GM21381 (cell line): ENCODE results near the gene YOD1.

Source experiments
- ATAC-seq: cut with Tn5 transposase; IDR thresholded peaks from one replicate; pipeline ENCODE4 v1.9.1; 2021; ENCODE audit warnings: mild to moderate bottlenecking, moderate library complexity; ENCODE audit not compliant: unreplicated experiment

The YOD1 gene

DNA sequence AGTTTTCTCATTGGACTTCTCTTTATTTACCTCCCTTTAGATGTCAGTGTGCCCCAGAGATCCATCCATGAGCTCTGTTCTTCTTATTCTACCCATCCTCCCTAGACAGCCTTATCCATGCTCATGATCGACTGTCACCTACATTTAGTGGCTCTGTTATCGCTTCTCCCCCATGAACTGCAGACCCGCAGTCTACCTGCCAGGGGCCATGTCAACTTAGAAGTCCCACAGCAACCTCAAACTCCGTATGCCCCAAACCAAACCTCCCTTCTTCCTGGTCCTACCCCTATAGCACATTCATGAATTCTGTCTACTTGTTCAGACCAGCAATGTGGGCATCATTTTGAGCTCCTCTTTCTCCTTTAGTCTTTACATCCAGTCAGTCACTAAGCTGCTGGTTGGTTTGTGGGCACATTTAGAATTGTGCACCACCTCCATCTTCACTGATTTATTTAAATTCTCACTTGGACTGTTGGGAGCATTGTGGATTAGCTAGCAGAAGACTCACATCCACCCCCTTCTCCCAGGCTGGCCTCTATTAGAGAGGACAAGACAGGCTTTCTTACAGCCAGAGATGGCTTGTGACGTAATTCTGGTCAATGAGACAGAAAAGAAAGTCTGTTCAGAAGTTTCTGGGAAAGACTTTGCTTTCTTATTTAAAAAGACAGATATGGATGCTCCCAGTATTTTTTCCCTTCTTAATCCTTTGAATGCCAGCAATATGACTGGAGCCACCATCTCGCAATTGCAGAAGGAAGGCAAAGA is 37.5 kb downstream of the YOD1 start:
- no peak for ATAC-seq

DNA sequence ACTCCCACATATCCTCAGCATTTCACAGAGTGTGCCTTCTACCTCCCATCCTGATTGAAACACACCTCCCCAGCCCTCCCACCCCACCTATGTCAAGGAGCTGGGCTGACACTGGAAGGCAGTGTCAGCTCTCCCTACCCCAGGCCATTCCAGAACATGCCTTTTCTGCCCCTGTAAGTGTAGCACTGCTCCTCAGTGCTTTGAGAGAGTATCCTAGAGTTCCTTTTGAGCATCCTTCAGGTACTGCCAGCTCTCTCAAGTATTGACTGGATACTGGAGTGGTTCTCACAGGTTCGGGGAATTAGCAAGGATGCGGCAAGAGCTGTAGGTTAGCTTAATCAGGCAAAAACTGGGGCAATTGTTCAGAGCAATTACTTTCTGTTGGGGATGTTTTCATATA is 40.3 kb downstream of the YOD1 start:
- ATAC-seq: no peak

DNA sequence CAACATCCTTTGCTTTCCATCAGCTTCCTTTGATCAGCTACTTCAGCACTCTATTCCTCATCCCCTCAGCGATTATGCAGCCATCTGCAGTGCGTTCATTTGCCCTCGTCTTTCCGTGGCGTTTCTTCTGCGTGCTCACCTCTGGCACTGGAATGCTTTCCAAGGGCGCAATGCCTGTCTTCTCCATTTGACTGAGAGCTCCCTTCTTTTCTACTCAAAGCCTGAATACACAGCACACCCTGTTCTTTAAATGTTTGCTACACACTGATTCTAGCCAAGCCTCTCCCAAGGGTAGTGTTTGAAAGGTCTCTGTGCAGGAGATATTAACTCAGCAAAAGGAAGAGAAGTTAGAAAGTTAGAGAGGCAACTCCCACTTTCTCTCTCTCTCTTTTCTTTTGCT is 41.1 kb downstream of the YOD1 start:
- no peak for ATAC-seq

DNA sequence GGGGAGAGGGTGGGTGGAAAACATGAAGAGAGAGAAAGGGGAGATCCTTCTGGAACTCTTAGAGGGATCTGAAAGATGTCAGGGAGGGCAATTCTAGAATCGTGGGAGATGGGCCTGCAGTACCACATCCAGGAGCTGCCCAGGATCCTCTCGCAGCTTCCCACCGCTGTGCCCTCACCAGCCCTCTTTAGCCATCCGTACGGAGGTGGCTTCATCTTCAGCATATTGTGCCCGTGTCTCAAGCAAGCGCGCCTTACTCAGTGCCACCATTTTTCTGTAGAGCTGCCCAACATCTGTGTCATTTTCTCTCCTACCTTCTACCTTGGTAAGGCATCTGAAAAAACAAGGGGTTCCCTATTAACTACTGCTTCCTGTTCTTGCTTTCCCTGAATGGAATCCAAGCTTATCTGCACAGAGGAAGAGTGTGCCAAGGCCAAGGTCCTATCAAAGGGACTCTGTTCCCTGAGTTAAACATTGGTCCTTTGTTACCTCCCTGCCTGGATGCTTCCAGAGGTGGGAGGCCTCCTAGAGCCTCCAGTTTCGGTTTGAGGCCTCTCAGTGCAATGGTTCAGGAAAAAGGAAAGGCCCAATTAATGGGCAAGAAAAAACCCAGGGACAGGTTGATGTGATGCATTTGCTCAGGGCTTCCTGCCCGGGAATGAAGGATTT is 41.7 kb downstream of the YOD1 start:
- no peak for ATAC-seq

DNA sequence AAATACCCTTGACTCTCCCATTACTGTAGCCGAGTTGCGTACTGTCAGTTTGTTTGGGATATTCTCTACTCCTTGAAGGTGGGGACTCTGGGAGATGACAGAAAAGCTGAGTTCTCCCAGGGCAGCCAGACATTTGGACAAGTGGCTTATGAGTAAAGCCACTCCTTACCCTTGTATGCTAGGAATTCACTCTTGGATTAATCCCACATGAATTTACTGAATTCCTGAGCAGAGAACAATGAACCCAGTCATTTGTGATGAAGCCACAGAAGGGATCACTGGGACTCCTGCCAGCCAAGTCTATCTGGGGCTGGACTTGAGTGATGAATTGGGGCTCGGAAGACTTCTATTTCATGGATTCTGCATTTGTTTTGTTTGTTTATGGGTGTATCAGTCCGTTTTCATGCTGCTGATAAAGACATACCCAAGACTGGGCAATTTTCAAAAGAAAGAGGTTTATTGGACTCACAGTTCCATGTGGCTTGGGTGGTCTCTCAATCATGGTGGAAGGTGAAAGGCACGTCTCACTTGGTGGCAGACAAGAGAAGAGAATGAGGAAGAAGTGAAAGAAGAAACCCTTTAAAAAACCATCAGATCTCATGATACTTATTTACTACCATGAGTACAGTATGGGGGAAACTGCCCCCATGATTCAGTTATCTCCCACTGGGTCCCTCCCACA is 43.5 kb downstream of the YOD1 start:
- ATAC-seq: no peak

DNA sequence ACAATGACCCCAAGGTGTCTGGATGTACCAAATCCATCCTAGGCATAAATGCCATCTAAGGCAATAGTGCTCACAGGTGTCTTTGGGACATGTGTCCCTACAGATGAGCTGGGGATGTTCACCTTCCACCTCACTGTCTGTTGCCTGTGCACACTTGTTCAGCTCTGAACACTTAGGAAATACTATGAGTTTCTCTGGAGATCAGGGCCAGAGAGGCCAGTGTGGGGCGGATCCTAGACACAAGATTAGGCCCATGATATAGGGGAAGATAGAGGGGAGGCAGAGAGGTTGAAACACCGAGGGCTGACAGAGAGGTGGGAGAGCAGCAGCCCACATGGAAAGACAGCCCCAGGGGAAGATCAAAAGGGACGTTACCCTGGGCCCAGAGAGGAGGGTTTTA is 44.1 kb downstream of the YOD1 start:
- ATAC-seq: no peak

DNA sequence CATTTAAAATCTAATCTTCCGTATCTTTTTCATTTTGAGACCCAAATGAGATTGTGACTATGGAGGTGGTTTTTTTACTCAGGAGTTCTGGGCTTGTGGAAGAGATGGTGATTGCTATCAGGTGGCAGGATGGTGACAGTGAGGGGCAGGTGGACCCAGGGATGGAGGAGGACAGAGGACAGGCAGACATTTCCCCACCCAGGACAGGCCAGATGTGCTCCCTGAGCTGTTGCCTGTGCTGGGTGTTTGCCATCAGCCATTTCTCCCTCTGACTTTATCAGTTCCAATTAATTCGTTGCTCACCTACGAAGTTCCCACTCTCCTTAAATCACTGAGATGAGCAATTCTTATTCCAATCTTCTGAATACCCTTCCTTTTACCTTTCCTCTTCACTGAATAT is 44.9 kb downstream of the YOD1 start:
- no peak for ATAC-seq

DNA sequence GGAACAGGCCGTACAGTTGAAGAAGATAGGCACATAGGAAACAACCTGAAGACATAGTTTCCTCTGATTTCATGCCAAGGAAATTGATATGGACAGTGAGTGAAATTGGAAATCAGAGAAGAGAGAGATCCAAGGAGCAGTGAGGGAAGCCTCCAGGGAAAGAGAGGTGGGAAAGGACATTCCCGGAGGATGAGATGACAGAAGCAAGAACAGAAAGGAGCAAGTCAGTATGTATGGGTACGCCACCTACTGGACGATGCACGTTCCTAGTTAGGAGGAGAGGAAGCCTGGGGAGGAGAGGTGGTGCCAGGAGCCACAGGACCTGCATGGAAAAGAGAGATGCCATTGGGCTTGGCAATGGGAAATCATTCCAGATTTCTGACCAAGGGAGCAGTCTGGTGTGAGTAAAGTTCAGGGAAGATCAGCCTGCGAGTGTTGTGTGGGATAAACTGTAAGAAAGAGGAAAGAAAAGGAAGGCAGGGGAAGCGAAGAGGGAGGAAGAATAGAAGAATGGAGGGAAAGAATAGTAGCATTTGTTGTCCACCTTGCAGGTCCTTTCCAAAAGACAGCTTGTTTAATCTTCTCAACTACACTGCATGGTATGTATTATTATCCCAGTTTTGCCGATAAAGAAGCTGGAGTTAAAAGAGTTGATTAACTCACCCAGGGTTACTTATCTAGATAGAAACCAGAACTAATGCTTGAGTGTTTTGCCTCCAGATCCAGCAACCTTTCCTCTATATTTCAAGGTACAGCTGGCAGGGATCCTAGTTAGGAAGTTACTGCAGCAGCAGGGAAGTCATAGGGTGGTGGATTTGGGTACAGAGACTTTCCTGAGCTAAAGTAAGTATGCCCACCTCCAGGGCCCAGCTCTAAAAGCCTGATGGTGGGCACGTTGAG is 45.8 kb downstream of the YOD1 start:
- no peak for ATAC-seq

DNA sequence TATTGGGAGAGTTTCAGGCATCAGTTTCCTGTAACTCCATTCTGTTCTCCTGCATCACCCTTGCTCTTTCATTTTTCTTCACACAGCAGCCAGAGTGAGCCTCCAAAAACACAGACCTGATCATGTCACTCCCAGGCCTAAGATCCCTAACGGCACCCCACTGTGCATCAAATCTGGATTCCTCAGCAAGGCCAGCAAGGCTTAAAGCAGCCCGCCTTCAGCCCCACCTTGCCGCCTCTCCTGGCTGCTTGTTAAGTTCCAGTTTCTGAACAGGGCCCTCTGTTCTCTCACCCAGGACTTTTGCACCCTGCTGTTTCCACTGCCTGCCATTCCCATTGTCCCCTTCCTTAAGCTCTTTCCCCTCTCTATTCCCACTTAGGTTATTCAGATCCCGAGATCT is 47.8 kb downstream of the YOD1 start:
- no peak for ATAC-seq

DNA sequence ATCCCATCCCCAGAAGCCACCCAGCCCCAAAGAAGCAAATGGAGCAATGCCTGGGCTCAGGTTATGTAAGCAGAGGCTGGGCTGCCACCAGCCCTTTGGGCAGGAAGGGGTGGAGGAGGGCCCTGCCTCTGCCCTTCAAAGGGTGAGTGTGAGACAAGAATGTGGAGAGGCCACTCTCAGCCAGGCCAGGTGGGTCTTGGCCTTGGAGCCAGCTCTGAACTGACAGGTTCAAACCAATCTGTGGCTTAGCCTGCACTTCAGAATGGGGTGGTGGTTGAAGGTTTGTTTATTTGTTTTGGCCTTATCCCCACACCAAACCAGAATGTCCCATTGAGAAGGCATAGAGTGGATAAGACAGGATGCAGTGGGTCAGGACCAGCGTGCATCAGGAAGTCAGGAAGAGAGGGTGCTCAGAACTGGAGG is 48.3 kb downstream of the YOD1 start:
- no peak for ATAC-seq

DNA sequence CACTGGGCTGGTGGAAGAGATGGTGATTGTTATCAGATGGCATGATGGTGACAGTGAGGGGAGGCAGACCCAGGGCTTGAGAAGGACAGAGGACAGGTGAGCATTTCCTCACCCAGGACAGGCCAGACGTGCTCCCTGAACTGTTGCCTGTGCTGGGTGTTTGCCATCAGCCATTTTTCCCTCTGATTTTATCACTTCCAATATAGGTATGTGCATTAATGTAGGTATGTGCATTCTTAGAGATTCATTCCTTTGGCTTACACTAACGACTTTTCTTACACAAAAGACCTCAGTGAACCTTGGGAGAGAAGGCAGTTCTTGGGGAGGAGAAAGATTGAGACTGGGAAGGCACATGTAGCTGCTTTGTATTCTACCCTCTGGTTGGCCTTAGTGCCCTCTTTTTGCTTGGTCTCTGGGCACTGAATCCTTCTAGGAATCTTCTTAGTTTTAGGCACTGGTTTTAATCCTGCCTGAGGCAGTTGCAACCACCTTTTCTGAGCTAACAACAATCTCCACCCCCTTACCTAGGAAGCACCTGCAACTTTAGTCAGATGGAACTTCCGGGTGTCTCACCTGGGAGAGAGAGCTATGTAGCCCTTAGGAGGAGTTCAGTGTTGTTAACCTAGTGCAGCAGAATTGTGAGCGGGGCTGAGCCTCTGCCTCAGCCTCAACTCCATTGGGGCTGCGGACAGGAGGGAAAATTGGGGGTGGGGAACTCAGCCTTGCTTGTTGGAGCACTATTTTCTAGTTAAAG is 49.3 kb downstream of the YOD1 start:
- ATAC-seq: no peak

DNA sequence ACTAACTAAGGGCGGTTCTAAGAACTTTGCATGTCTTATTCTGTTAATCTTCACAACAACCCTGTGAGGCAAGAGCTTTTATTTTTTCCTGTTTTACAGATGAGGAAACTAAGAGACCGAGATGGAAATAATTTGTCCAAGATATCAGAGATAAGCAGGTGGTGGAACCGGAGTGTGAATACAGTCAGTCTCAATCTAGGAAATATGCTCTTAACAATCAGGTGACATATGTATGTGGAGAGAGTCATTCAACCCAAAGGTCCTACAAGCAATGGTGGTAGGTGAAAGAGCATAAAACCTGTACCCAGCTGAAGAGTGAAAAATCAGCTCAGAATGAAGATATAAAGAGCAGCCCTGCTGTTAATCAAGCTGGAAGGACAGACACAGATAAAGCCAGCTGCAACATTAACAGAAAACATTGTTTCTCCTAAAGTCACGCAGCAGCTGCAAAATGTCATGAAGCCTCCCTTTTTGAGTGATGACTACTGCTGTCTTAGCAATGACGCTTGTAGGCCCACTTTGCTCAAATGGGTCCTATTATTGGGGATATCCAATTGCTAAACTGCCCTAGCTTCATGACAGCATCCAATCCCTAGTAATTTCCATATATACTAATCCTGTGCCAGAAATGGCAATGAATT is 50.2 kb downstream of the YOD1 start:
- ATAC-seq: no peak

DNA sequence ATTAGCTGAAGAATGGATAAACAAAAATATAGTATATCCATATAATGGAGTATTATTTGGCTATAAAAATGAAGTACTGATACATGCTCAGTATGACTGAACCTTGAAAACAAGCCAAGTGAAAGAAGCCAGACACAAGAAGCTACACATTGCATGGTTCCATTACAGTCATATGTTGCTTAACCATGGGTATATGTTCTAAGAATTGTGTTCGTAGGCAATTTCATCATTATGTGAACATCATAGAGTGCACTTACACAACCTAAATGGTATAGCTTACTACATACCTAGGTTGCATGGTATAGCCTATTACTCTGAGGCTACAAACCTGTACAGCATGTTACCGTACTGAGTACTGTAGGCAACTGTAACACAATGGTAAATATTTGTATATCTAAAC is 52.2 kb downstream of the YOD1 start:
- no peak for ATAC-seq
